ENCODE results near the gene ATG13. TPM values are rescaled to one million over a fixed set of nuclear protein-coding genes. Genes with fewer than 3 reads are reported as not detected.
A peak's percentile ranks its signal among the peaks of the same experiment; 100 is the strongest.

The ATG13 gene
- total RNA-seq, 1 donor from 2014 or later = 54.4 TPM

DNA sequence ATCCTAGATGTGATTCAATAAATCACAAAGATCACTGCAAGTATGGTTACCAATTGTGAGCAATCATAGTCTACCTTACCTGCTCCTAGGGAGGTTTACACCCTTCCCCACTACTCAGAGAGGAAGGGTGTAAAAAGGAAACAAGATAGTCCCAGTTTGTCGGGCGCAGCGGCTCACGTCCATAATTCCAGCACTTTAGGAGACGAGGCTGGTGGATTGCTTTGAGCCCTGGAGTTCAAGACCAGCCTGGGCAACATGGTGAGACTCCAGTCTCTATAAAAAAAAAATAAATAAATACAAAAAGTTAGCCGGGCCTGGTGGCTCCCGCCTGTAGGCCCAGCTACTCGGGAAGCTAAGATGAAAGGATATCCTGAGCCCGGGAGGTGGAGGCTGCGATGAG, 22.6 kb upstream of the ATG13 start:
- Histone ChIP-seq H3K27ac (no peak overlapping the region), H3K36me3 (no peaks in the 10 kb centered on the region), H3K4me1 (peaks cover 38% of the 10 kb centered on the region), H3K4me3 (no peak overlapping the region), H3K9me3 (no peaks in the 10 kb centered on the region), H3K27me3 (ENCODE audit: low read depth) (no peaks in the 10 kb centered on the region)
- intact Hi-C loops (cut with DNase I) = no loop called here
- TF ChIP-seq, protein P1, sequence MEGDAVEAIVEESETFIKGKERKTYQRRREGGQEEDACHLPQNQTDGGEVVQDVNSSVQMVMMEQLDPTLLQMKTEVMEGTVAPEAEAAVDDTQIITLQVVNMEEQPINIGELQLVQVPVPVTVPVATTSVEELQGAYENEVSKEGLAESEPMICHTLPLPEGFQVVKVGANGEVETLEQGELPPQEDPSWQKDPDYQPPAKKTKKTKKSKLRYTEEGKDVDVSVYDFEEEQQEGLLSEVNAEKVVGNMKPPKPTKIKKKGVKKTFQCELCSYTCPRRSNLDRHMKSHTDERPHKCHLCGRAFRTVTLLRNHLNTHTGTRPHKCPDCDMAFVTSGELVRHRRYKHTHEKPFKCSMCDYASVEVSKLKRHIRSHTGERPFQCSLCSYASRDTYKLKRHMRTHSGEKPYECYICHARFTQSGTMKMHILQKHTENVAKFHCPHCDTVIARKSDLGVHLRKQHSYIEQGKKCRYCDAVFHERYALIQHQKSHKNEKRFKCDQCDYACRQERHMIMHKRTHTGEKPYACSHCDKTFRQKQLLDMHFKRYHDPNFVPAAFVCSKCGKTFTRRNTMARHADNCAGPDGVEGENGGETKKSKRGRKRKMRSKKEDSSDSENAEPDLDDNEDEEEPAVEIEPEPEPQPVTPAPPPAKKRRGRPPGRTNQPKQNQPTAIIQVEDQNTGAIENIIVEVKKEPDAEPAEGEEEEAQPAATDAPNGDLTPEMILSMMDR (IDR thresholded peaks at IDR 0.05) = no peak
- no peak for ATAC-seq
- DNase-seq = no peak

DNA sequence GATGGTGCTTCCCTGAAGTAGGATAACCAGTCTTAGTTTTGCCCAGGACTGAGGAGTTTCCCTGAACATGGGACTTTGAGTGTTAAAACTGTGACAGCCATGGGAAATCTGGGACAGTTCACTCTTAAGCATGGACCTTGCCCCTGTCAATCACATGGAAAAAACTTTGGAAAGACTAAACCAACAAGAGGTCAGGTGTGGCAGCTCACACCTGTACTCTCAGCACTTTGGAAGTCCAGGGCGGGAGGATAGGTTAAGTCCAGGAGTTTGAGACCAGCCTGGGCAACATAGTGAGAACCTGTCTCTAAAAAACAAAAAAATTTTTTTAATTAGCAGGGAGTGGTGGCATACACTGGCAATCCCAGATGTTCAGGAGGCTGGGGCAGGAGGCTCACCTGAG, 20.2 kb upstream of the ATG13 start:
- TF ChIP-seq, protein P1 (IDR thresholded peaks at IDR 0.05) = no peak
- ATAC-seq = no peak

DNA sequence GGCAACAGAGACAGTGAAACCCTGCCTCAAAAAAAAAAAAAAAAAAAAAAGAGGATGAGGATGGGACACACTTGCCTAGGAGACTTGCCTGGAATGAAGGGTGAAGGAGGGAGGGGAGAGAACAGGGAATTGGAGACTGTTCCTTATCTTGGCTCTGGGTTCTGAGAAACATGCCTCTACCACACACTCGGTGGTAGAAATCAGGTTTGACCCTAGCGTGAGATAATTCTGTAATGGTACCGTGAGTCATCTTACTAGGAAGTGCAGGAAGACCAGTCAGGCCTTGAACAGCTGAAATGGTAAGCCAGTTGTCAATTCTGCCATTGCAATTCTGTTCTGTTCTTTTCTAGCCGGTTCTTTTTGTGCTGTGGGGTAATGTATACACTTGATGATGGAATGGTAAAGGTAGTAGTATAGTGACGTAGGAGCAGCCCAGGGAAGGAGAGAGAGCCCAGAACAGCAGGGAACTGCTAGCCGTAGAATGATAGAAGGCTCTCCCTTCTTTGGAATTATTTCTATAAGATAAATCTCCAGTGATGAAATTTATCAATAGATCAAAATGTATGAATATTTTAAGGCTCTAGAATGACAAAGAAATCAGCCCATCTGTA, 19.6 kb upstream of the ATG13 start:
- intact Hi-C loops (cut with DNase I) = no loop called here
- Histone ChIP-seq H3K4me1 (peaks cover 9% of the 10 kb centered on the region), H3K9me3 (no peaks in the 10 kb centered on the region), H3K4me3 (no peak overlapping the region), H3K27me3 (ENCODE audit: low read depth) (no peaks in the 10 kb centered on the region), H3K27ac (no peak overlapping the region), H3K36me3 (no peaks in the 10 kb centered on the region)
- no peak for DNase-seq
- ATAC-seq = no peak
- TF ChIP-seq, protein P1 (IDR thresholded peaks at IDR 0.05) = no peak

More for the DNA sequence above, 20.2 kb upstream of the ATG13 start:
- Histone ChIP-seq H3K4me3 (no peak overlapping the region), H3K27ac (no peak overlapping the region), H3K9me3 (no peaks in the 10 kb centered on the region), H3K36me3 (no peaks in the 10 kb centered on the region), H3K4me1 (peaks cover 15% of the 10 kb centered on the region), H3K27me3 (ENCODE audit: low read depth) (no peaks in the 10 kb centered on the region)
- intact Hi-C loops (cut with DNase I) = no loop called here
- DNase-seq = no peak

DNA sequence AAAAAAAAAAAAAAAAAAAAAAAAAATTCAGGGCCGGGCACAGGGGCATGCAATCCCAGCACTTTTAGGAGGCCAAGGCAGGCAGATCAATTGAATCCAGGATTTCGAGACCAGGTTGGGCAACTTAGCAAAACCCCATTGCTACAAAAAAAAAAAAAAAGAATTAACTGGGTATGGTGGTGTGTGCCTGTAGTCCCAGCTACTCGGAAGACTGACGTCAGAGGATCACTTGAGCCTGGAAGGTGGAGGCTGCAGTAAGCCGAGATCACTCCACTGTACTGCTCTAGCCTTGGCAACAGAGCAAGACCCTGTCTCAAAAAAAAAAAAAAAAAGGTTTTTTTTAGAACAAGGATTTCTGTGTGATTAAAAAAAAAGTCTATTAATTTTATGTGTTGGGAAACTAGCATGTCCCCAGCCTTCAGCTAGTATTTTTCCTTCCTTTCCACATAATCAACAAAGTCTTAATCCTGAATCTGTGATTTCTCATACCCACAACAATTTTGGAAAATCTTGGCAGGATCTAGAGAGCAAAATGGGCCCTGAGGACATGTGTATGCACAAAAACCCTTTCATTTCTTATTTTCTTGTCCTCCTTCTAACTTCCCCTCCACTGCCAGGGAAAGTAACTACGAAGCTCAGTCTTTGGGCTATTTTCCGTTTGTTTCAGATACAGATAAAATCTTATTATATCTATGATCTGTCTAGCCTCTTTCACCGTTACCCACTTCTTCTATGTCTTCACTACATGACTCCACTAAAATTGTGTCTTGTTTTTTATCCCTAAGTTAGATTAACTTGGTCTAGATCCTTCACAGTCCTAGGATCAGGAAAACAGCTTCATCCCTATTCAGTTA, 17.8 kb upstream of the ATG13 start:
- no peak overlapping the region for H3K4me3 ChIP-seq
- no peaks in the 10 kb centered on the region for H3K27me3 ChIP-seq (ENCODE audit: low read depth)
- intact Hi-C loops (cut with DNase I) = no loop called here
- ATAC-seq (peak; percentile 47 to 61), DNase-seq (no peak)
- H3K27ac ChIP-seq = no peak overlapping the region
- H3K36me3 ChIP-seq = peaks cover 8% of the 10 kb centered on the region
- H3K9me3 ChIP-seq = no peaks in the 10 kb centered on the region
- TF ChIP-seq, protein P1 (IDR thresholded peaks at IDR 0.05) = no peak
- H3K4me1 ChIP-seq = no peaks in the 10 kb centered on the region

DNA sequence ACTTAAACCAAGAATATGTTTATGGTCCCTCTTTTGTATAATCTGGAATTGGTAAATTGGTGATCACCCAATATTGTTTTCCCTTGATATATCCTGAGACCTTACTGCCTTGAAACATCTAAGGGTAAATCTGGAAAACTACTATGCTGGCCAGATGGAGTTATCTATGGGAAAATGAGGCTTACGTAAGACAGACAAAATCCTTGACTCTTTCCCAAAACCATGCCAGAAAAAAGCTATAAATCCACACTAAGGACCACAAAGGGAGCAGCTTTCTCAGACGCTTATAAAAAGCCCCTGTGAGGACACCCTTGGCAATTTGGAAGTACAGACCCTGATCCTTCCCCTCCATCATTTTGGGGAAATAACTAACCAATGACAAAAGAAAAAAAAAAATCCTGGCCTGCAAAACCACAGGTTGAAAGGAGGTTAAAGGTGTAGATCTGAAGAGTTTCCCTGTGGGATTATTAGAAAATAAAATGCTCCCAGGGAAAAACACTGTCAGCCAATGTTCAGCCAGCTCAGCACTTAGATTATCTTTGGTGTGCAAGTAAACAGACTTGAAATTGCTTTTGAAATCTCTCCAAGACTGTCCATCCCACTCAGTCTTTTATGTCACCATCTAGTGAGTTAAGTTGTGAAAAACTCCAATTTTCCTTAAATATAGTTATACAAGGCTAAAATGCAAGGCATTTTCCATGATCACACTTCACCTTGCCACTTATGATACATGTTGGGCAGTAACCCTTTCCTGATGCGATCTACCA, 17.0 kb upstream of the ATG13 start:
- no peak for ATAC-seq
- no peak for DNase-seq
- no peak overlapping the region for H3K4me3 ChIP-seq
- H3K27ac ChIP-seq = no peak overlapping the region
- no peaks in the 10 kb centered on the region for H3K4me1 ChIP-seq
- TF ChIP-seq, protein P1 (IDR thresholded peaks at IDR 0.05) = no peak
- intact Hi-C loops (cut with DNase I) = no loop called here
- H3K36me3 ChIP-seq = peaks cover 8% of the 10 kb centered on the region
- H3K9me3 ChIP-seq = no peaks in the 10 kb centered on the region
- H3K27me3 ChIP-seq (ENCODE audit: low read depth) = no peaks in the 10 kb centered on the region
